KOPT-K1 (cell line): ENCODE results near the gene VIM.
"Not testable (repeated sequence)": the region's sequence is repeated elsewhere in the genome, so short reads cannot be mapped to it uniquely, and the experiment has no call there.

Source experiments
- H3K27ac ChIP-seq: fragments of 200-600 bp; sonication (generic); 2 replicates; pipeline ENCODE4 v1.5.1; 2016; ENCODE audit warnings: antibody characterized with exemption, mild to moderate bottlenecking, low read depth, low read length; ENCODE audit not compliant: poor library complexity, severe bottlenecking
- H3K36me3 ChIP-seq: fragments of 200-600 bp; sonication (generic); 2 replicates; pipeline ENCODE4 v1.5.1; 2017; ENCODE audit warnings: antibody characterized with exemption, mild to moderate bottlenecking, low read length, moderate library complexity; ENCODE audit not compliant: insufficient read depth
- H3K9me3 ChIP-seq: fragments of 200-600 bp; sonication (generic); 2 replicates; pipeline ENCODE4 v1.5.1; 2017; ENCODE audit warnings: antibody characterized with exemption, low read length, mild to moderate bottlenecking; ENCODE audit not compliant: insufficient read depth, poor library complexity, severe bottlenecking

VIM gene

DNA sequence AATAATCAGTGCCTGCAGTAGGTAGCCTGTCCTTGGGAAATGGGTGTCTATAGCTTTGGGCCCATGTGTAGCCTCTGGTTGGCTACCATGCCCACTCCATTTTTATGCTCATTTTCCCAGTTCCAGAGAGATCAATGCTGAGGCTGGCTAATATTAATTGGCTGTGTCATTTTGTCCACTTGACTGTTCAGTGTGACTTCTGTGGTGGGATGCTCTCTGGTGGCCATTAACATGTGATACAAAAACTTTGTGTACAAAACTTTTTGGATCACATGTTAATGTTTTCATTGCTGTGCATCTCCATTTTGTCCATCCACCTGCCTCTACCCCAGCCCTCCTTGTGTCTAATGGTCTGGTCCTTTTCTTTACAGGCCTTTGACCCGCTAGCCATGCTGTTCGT, 22.7 kb downstream of the VIM start:
- Histone ChIP-seq H3K9me3 (no peaks in the 10 kb centered on the region), H3K27ac (no peak overlapping the region), H3K36me3 (no peaks in the 10 kb centered on the region)

- H3K36me3 ChIP-seq, H3K9me3 ChIP-seq, H3K27ac ChIP-seq: not testable (repeated sequence)
Measured at GRCh38 chr10:17254543-17255050, 26.6 kb downstream of the VIM start.

GRCh38 chr10:17255512-17255911, 27.5 kb downstream of the VIM start:
- Histone ChIP-seq H3K9me3 (no peaks in the 10 kb centered on the region), H3K36me3 (no peaks in the 10 kb centered on the region), H3K27ac (no peak overlapping the region)

GRCh38 chr10:17256051-17256450, 28.0 kb downstream of the VIM start:
- H3K9me3 ChIP-seq, result no peaks in the 10 kb centered on the region
- H3K27ac ChIP-seq, result no peak overlapping the region
- no peaks in the 10 kb centered on the region for H3K36me3 ChIP-seq

- H3K36me3 ChIP-seq, result no peaks in the 10 kb centered on the region
- peaks cover under 1% of the 10 kb centered on the region for H3K9me3 ChIP-seq
- no peak overlapping the region for H3K27ac ChIP-seq
Measured at GRCh38 chr10:17256627-17257026, 28.6 kb downstream of the VIM start.

- no peaks in the 10 kb centered on the region for H3K36me3 ChIP-seq
- H3K9me3 ChIP-seq, result peaks cover 11% of the 10 kb centered on the region
- no peak overlapping the region for H3K27ac ChIP-seq
Measured at GRCh38 chr10:17257466-17258321, 29.7 kb downstream of the VIM start.

GRCh38 chr10:17262502-17262901, 34.5 kb downstream of the VIM start:
- peaks cover 37% of the 10 kb centered on the region for H3K9me3 ChIP-seq
- no peak overlapping the region for H3K27ac ChIP-seq

DNA sequence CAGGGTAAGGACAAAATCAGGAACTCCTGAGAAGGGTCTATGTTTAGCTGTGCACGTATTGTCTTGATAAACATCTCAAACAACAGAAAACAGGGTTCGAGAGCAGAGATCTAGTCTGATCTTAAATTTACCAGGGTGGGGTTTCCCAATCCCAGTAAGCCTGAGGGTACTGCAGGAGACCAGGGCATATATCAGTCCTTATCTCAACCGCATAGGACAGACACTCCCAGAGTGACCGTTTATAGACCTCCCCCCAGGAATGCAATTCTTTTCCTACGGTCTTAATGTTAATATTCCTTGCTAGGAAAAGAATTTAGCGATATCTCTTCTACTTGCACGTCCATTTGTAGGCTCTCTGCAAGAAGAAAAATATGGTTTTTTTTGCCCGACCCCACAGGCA, 35.5 kb downstream of the VIM start:
- Histone ChIP-seq H3K9me3 (peaks cover 37% of the 10 kb centered on the region), H3K27ac (no peak overlapping the region), H3K36me3 (no peaks in the 10 kb centered on the region)

More at GRCh38 chr10:17262502-17262901, 34.5 kb downstream of the VIM start:
- H3K36me3 ChIP-seq, result no peaks in the 10 kb centered on the region

DNA sequence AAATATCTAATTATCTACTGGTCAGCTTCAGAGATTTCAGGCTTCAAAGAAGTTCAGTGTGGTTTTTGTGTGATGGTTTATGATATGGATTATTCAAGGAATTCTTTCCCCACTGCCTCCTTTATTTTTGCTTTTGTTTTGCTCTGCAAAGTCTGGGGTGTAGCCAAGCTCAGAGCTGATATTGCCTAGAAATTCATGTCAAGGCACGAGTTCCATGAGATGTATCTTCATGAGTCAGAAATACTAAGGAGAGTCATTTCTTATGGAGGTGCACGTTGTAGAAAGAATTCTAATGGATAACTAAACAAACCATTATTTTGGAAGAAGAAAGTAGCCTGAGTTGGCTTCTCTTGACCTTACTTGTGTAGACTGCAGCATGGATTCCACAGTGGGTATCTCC, 37.4 kb downstream of the VIM start:
- no peak overlapping the region for H3K27ac ChIP-seq
- H3K36me3 ChIP-seq, result no peaks in the 10 kb centered on the region
- H3K9me3 ChIP-seq, result peaks cover 37% of the 10 kb centered on the region

GRCh38 chr10:17266549-17266948, 38.5 kb downstream of the VIM start:
- not testable (repeated sequence) for H3K36me3 ChIP-seq, H3K27ac ChIP-seq
- peaks cover 37% of the 10 kb centered on the region for H3K9me3 ChIP-seq

- H3K27ac ChIP-seq, result no peak overlapping the region
- peaks cover 20% of the 10 kb centered on the region for H3K9me3 ChIP-seq
- no peaks in the 10 kb centered on the region for H3K36me3 ChIP-seq
Measured at GRCh38 chr10:17272648-17273047, 44.6 kb downstream of the VIM start.

DNA sequence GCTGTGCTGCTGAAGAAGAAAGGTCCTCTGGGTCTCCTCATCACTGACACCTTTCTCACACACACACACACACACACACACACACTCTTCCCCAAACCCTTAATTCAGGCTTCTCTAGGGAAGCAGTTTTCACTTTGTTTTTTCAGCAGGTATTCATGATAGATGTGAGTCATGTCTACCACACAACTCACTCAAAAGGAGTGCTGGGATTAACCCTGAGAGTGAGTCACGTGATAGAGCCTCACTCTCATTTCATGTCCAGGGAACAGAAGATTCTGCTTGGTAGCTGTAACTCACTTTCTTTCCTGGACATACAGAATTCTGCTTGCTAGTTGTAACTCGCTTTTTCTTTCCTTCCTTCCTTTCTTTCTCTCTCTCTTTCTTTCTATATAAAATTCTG, 45.4 kb downstream of the VIM start:
- Histone ChIP-seq H3K27ac (no peak overlapping the region), H3K9me3 (peaks cover 20% of the 10 kb centered on the region), H3K36me3 (no peaks in the 10 kb centered on the region)

DNA sequence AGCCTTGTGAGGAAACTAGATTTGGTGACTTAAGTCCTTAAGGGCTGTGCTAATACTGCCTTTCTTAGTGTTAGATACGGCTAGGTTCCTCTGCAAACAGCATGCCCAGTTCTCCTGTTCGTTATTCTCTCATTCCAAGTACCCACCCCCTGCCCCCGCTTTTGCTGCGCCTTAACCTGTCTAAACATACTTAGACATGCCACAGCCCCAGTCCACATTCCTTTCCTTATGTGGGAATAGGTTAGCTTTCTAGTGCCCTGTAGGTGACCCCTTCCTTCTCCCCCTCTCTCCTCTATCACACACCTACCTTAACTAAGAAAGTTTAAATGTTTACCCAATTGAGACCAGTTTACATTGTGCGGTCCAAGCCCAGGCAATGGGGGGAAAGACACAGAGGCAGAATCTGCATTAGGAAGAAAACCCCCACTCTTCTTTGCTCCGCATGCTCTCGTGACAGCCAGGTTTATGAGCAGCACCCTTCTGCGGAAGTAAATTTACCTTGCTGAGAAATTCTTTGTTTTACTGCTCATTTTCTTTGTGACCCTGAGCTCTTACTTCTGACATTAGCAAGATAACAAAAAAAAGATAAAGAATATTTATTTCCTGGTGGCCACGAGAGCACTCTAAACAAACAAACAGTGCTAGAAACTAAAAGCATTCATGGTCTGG, 48.8 kb downstream of the VIM start:
- H3K9me3 ChIP-seq, result peaks cover 31% of the 10 kb centered on the region
- no peak overlapping the region for H3K27ac ChIP-seq
- H3K36me3 ChIP-seq, result no peaks in the 10 kb centered on the region

DNA sequence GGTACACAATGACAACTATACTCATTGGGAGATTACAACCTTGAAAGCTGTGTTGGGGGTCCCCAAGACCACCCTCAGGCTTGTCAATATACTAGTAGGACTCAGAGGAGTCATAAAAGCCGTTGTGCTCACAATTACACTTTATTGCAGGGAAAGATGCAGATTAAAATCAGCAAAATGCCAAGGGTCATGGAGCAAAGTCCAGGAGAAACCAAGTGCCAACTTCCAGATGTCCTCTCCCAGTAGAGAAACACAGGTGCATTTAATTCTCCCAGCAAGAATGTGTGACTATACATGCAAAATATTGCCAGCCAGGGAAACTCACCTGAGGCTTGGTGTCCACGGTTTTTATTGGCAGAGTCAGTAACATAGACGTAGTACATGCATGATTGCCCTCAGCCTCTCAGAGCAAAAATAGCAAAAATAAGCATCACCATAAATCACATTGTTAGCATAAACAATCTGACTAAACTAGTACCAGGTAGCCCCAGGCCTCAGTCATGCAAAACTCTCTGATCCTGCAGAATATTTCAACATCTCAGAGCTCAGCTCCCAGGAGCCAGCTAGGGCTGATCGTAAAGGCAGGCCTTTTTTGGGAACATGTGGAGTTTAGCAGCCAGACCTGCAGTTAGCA, 50.7 kb downstream of the VIM start:
- H3K36me3 ChIP-seq, result no peaks in the 10 kb centered on the region
- peaks cover 46% of the 10 kb centered on the region for H3K9me3 ChIP-seq
- no peak overlapping the region for H3K27ac ChIP-seq

- Histone ChIP-seq H3K9me3 (peaks cover 30% of the 10 kb centered on the region), H3K27ac (no peak overlapping the region), H3K36me3 (no peaks in the 10 kb centered on the region)
Measured at GRCh38 chr10:17282311-17282710, 54.3 kb downstream of the VIM start.
